ENCODE measurements around the gene CISTR.
A peak's percentile ranks its signal among the peaks of the same experiment; 100 is the strongest.

CISTR gene

GRCh38 chr12:53729644-53730043 is 22.1 kb downstream of the CISTR start:
- H3K9me3 ChIP-seq, result no peaks in the 10 kb centered on the region
- H3K27ac ChIP-seq, result no peak overlapping the region
- no peak overlapping the region for H3K4me3 ChIP-seq
- H3K4me1 ChIP-seq, result peaks cover 0 to 32% (median 20%) of the 10 kb centered on the region in 4 donors
- peaks cover 4 to 5% (median 4%) of the 10 kb centered on the region in 3 donors for H3K36me3 ChIP-seq
- H3K27me3 ChIP-seq, result no peaks in the 10 kb centered on the region
- no peak for DNase-seq
- no peak for TF ChIP-seq CTCF (IDR thresholded peaks at IDR 0.05)
- intact Hi-C loops (cut with DNase I; ENCODE audit: low total_unique reads), result no loop called here

GRCh38 chr12:53728206-53728605 is 23.6 kb downstream of the CISTR start:
- Histone ChIP-seq H3K27me3 (no peaks in the 10 kb centered on the region), H3K4me1 (peaks cover 0 to 32% (median 21%) of the 10 kb centered on the region in 4 donors), H3K9me3 (no peaks in the 10 kb centered on the region), H3K36me3 (peaks cover 18 to 20% (median 18%) of the 10 kb centered on the region in 3 donors), H3K27ac (peak overlapping the region; percentile 81 to 84), H3K4me3 (peak overlapping the region; percentile 66 to 69)
- no peak for DNase-seq
- intact Hi-C loops (cut with DNase I; ENCODE audit: low total_unique reads), result no loop called here
- no peak for TF ChIP-seq CTCF (IDR thresholded peaks at IDR 0.05)

- peaks cover 23 to 27% (median 24%) of the 10 kb centered on the region in 3 donors for H3K36me3 ChIP-seq
- peak within 1 kb of the TSS; percentile 66 to 69 for H3K4me3 ChIP-seq
- no peaks in the 10 kb centered on the region for H3K9me3 ChIP-seq
- peak within 1 kb of the TSS; percentile 81 to 84 for H3K27ac ChIP-seq
- TF ChIP-seq CTCF (IDR thresholded peaks at IDR 0.05), result no peak
- intact Hi-C loops (cut with DNase I; ENCODE audit: low total_unique reads), result no loop called here
- DNase-seq, result peak; percentile 99
- H3K4me1 ChIP-seq, result peaks cover 0 to 32% (median 21%) of the 10 kb centered on the region in 4 donors
- H3K27me3 ChIP-seq, result no peaks in the 10 kb centered on the region
Observed at GRCh38 chr12:53727310-53728041, 24.3 kb downstream of the CISTR start, which contains the start of gene CALCOCO1. TSS of gene CALCOCO1 (minus strand) at chr12:53727452. CDS start at chr12:53725242, 2,210 bp downstream.

GRCh38 chr12:53726946-53727309 is 24.9 kb downstream of the CISTR start:
- Histone ChIP-seq H3K27me3 (no peaks in the 10 kb centered on the region), H3K27ac (peak overlapping the region; percentile 81 to 84), H3K4me3 (peak overlapping the region; percentile 66 to 69), H3K4me1 (peaks cover 0 to 32% (median 21%) of the 10 kb centered on the region in 4 donors), H3K9me3 (no peaks in the 10 kb centered on the region), H3K36me3 (peaks cover 29 to 33% (median 29%) of the 10 kb centered on the region in 3 donors)
- TF ChIP-seq CTCF (IDR thresholded peaks at IDR 0.05), result no peak
- intact Hi-C loops (cut with DNase I; ENCODE audit: low total_unique reads), result no loop called here
- peak in 1 of 2 donors; percentile 74 for DNase-seq

- Histone ChIP-seq H3K27me3 (no peaks in the 10 kb centered on the region), H3K36me3 (peaks cover 34 to 38% (median 35%) of the 10 kb centered on the region in 3 donors), H3K27ac (peak overlapping the region; percentile 81 to 84), H3K4me1 (peaks cover 0 to 32% (median 21%) of the 10 kb centered on the region in 4 donors), H3K9me3 (no peaks in the 10 kb centered on the region), H3K4me3 (peak overlapping the region; percentile 66 to 69)
- DNase-seq, result no peak
- TF ChIP-seq CTCF (IDR thresholded peaks at IDR 0.05), result no peak
- intact Hi-C loops (cut with DNase I; ENCODE audit: low total_unique reads), result no loop called here
Observed at GRCh38 chr12:53726341-53726740, 25.4 kb downstream of the CISTR start.
